Tibial nerve (tissue), 3 donors: ENCODE data around the gene MLXIPL.

Experiments
- CTCF ChIP-seq, 5 experiments: fragments of 200-600 bp in 3 of 5; fragments of 450-650 bp in 2 of 5; sonication (generic) in 3 of 5; IDR thresholded peaks; one replicate each; pipeline ENCODE4 v1.5.1; 2016 to 2019; ENCODE audit warnings: antibody characterized with exemption in 5 of 5, mild to moderate bottlenecking in 3 of 5, moderate library complexity in 2 of 5
- POLR2A ChIP-seq, 2 donors: fragments of 450-650 bp; IDR thresholded peaks; one replicate each; pipeline ENCODE4 v1.6.1; 2017; ENCODE audit warnings: antibody characterized with exemption in 2 of 2, mild to moderate bottlenecking in 2 of 2, moderate library complexity in 2 of 2

GRCh38 chr7:73667344-73668102 is 43.2 kb upstream of the MLXIPL start, which contains the start of gene VPS37D:
- peak; percentile 89 to 99 (median 97) for TF ChIP-seq CTCF (IDR thresholded peaks at IDR 0.05)
- peak in 1 of 2 donors; percentile 52 for TF ChIP-seq POLR2A (IDR thresholded peaks at IDR 0.05)
